ENCODE measurements around the gene GDNF. TPM values are rescaled to one million over a fixed set of nuclear protein-coding genes. Genes with fewer than 3 reads are reported as not detected.

GDNF gene
- total RNA-seq (2014; rRNA removed; shearing (Covaris generic)): 0.17 TPM in 1 of 2 replicates, not detected in the other
- 0.13 and 0.21 TPM in 2 replicates for polyA plus RNA-seq (2016; fragmentation: Nextera tagmentation; extraction: Ambion mirVana)
- long read RNA-seq: 0 reads

GRCh38 chr5:37839407-37840052, at the start of gene GDNF:
GDNF (minus strand) TSS chr5:37840041; CDS start chr5:37834796, 5,245 bp downstream.
- H3K4me3 Mint-ChIP-seq: peak within 1 kb of the TSS; percentile 79
- ATAC-seq (peak; percentile 40), DNase-seq (ENCODE audit: low spot score) (peak; percentile 64)
- peak within 1 kb of the TSS; percentile 90 for H3K4me2 ChIP-seq
- H3K36me3 Mint-ChIP-seq (ENCODE audit: low read depth): no peaks in the 10 kb centered on the region
- peaks cover 59% of the 10 kb centered on the region for H3K4me1 ChIP-seq (ENCODE audit: insufficient read depth)
- peaks cover 50% of the 10 kb centered on the region for H3K4me1 Mint-ChIP-seq
- H3K4me3 ChIP-seq: peak within 1 kb of the TSS; percentile 65
- H4K20me1 ChIP-seq (replicated peaks; ENCODE audit: insufficient read depth): 0 out of 2 replicates have a peak, but pooled peaks cover 8% of the 10 kb centered on the region
- no peaks in the 10 kb centered on the region for H3K79me2 ChIP-seq (replicated peaks; ENCODE audit: insufficient read depth)
- H3K27ac Mint-ChIP-seq: no peak within 1 kb of the TSS
- peaks cover 92% of the 10 kb centered on the region for H3K27me3 ChIP-seq (ENCODE audit: insufficient read depth)
- no peaks in the 10 kb centered on the region for H3K9me2 ChIP-seq (ENCODE audit: insufficient read depth)
- H3K27me3 Mint-ChIP-seq (ENCODE audit: insufficient read depth, low read depth, poor library complexity): peaks cover 82% of the 10 kb centered on the region
- no peak within 1 kb of the TSS for H3K27ac ChIP-seq (ENCODE audit: low read depth)
- peak within 1 kb of the TSS; percentile 100 for H2AFZ ChIP-seq
- TF ChIP-seq NANOG (IDR thresholded peaks at IDR 0.05; ENCODE audit: borderline replicate concordance) (no peak), CREB1 (CRISPR knock-in tag; IDR thresholded peaks at IDR 0.05; ENCODE audit: low read depth) (no peak), POLR2AphosphoS5 (IDR thresholded peaks at IDR 0.05; ENCODE audit: low read depth) (no peak), EZH2 (IDR thresholded peaks at IDR 0.05; ENCODE audit: low read depth, unreplicated experiment) (peak; percentile 82), STAT1 (IDR thresholded peaks at IDR 0.05; ENCODE audit: unreplicated experiment) (no peak), EZH2phosphoT487 (IDR thresholded peaks at IDR 0.05; ENCODE audit: unreplicated experiment) (peak; percentile 83), ZNF462 (CRISPR knock-in tag; IDR thresholded peaks at IDR 0.05) (no peak)
- peaks cover 10% of the 10 kb centered on the region; the same call in 1 of the 2 replicates for H3F3A ChIP-seq (replicated peaks; ENCODE audit: low read depth)
- H3K9me3 Mint-ChIP-seq: peaks cover 5% of the 10 kb centered on the region; the same call in 1 of the 3 replicates
- H3K36me3 ChIP-seq (ENCODE audit: insufficient read depth): no peaks in the 10 kb centered on the region
